NCI-H2196 treated with DMSO at 0.1 percent for 48 hours (cell line): ENCODE measurements around the gene C6.
"Not testable (repeated sequence)": the region's sequence is repeated elsewhere in the genome, so short reads cannot be mapped to it uniquely, and the experiment has no call there.

Source experiments
- DNase-seq: peaks from one replicate; lab custom pipeline; 2025; ENCODE audit not compliant: unreplicated experiment; lab: John Stamatoyannopoulos, UW

C6 gene

GRCh38 chr5:41213340-41213739 is at the start of gene C6:
C6 (minus strand) TSS chr5:41213532; CDS start chr5:41203230, 10,302 bp downstream.
- DNase-seq, result no peak

- DNase-seq, result no peak
These were observed 43.1 kb upstream of the C6 start for GRCh38 chr5:41256400-41256799.

GRCh38 chr5:41253109-41253508 is 39.8 kb upstream of the C6 start:
- no peak for DNase-seq

GRCh38 chr5:41252036-41252435 is 38.7 kb upstream of the C6 start:
- no peak for DNase-seq

DNA sequence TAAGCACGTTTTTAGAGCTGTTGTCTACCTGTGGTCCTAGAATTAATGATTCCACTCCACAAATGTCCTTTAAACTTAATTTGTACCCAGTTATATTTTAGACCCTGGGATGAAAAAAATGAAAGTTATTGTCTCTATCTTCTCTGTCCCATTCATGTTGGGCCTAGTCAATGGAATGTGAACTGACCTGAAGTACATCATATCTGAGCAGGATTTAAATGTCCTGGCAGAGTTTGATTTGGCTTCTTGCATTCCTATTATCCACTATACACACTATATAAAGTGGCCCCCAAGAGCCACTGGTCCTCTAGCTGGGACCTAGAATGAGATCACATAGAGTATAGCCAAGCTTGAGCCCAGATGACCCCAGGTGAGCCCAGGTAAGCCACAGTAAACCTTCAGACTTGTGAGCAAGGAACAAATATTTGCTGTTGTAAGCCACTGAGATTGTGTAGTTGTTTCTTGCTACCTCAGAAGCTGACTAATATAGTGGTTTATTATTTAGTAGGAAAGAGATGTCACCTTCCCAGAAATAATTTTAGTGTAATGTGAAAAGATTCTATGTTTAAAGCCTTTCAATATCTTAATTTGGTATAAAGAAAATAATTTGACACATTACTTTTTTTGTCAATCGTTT is 37.1 kb upstream of the C6 start:
- no peak for DNase-seq

DNA sequence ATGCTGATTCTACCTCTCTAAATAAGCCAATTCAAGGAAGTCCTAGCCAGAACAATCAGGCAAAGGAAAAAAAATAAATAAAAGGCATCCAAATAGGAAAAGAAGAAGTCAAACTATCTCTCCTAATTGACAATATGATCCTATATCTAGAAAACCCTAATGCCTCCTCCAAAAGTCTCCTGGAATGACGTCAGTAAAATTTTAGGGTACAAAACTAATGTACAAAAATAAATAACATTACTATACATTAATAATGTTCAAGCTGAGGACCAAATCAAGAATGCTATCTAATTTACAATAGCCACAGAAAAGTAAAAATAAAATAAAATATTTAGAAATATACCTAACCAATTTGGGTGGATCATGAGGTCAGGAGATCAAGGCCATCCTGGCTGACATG is 33.8 kb upstream of the C6 start:
- no peak for DNase-seq

DNA sequence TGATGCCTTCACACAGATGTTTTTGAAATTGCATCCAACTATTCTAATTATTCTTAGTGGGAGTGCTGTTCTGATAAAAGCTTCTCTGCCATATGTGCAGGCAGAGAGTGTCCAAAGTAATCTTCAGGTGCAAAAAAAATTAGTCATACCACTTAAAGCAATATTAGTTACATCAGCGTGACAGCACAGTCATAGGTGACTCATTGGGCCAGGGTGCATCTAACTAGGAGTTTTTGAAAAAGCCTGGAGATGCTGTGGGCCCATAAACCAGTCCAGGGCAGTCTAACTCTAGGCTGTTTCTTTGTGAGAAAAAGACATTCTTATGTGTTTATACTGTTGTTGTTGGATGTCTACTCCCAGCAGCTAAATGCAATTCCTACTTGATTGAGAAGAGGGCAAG is 33.0 kb upstream of the C6 start:
- DNase-seq, result no peak

GRCh38 chr5:41243558-41243957 is 30.2 kb upstream of the C6 start:
- no peak for DNase-seq

DNA sequence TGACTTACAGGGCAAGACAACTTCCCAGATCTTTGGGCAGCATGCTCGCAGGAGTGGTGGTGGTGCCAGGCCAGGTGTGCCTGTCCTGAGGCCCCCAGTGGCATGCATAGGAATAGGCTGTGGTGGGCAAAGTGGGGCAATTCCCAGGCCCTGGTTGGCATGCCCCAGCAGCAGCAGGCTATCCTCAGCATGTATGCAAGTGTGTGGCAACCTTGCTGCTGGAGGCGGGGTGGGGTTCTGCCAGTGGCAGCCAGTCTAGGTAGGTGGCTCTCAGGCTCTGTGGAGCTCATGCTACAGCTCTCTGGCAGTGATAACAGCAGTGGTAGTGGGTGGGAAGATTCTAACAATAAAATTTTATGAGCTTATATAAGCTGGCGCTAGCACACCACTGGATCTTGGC is 27.7 kb upstream of the C6 start:
- no peak for DNase-seq

GRCh38 chr5:41240390-41240789 is 27.1 kb upstream of the C6 start:
- no peak for DNase-seq

DNA sequence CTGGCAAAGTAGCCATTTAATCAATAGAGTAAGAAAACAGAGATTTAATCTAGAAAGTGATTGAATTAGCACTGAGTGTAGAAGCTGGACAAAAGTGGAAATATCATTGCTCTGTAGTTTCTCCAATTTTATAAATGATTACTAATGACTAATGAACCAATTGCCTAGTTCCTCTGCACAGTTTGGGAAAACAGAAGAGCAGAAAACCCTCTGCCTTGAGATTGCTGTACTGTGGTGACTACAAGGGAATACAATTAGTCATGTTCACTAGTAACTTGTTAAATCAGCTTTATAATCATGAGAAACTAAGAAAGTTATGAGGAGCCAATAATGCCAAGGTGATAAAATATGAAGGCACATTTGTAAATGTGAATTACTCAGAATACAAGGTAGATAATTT is 21.1 kb upstream of the C6 start:
- DNase-seq, result no peak

DNA sequence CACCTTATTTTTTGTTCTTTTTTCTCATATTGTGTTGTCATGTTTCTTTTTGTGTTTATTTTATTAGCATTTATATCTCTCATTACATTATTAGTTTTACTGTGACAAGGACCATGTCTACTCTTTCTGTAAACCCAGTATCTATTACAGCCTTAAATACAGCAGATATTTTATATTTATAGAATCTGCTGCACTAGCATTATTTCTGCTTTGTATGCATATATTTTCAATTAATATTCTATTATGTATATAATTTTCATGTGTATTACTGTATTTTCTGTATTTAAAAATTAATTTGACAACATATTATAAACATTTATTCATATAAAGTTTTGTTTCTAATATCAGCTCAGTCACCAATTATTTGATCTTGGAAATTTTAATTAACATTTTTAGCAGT is 19.5 kb upstream of the C6 start:
- DNase-seq, result no peak

- not testable (repeated sequence) for DNase-seq
These were observed 16.9 kb upstream of the C6 start for GRCh38 chr5:41230276-41230675.

DNA sequence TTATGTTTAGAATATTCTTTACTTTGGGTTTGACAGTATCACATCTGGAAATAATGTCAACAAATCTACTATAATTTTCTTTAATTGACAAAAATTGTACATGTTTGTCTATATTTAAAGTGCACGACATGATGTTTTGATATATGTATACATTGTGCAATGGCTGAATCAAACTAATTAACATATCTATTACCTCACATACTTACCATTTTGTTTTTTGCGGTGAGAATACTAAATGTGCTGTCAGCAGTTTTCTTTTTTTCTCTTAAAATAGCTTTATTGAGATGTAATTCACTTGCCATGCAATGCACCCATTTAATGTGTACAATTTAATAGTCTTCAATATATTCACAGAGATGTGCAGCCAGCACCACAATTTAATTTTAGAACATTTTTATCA is 10.6 kb upstream of the C6 start:
- no peak for DNase-seq

DNA sequence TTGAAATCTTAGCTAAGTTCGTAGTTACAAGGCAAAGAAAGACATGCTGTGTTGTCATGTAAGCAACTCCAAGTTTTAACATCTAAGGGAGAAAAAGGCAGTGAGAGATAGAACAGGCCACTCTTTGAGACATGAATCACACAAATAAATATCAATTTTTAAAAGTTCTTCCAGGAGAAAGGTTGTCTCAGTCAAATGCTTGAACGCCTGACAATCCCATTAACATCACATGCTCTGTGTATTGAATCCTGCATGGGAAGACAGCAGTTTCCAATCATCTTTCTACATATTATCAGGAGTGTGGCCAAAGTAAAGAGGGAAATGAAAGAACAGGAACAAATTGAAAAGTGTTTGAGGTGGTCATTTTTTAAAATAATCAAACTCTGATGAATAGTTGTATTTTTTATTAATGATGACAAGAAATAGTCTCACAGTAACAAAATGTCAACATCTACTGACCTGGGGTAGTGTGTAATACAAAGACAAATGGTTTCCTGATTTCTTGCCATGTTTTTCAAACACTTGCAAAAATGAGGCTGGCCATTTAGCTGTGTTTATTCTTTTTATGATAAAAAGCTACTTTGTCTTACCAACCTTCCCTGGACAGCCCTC is 6.4 kb upstream of the C6 start:
- DNase-seq, result no peak

DNA sequence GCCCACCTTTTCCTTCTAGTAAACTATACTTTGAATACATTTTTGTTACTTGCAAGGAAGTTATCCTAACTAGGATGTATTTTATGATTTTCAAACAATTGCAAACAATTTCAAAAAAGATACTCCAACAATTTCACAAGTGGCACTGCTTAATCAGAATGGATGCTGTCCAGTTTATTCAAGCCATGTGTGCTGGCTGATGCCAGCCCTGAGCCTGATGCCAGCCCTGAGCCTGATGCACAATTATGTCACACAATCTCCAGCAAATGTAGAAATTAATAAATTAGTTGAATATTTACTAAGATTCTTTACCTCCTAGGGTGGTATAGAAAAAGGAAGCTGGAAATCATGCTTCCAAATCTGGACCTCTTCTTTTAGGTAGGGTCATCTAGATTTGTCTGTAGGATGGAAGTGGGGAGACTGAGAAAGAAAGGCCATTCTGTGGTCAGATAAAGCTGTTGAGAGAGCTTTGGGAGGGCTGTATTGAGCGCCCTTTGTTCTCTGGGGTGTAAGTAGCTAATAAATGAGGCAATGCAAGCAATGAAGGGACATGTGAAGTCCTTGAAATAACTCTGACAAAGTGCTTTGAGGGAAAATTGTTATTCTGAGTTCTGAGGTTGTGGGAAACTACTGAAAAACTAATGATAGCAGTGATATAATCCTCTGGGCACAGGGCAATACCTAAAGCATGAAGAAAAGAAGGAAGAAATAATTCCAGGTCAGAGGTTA is 5.8 kb upstream of the C6 start:
- no peak for DNase-seq

- no peak for DNase-seq
These were observed 850 bp upstream of the C6 start for GRCh38 chr5:41214182-41214581.

DNA sequence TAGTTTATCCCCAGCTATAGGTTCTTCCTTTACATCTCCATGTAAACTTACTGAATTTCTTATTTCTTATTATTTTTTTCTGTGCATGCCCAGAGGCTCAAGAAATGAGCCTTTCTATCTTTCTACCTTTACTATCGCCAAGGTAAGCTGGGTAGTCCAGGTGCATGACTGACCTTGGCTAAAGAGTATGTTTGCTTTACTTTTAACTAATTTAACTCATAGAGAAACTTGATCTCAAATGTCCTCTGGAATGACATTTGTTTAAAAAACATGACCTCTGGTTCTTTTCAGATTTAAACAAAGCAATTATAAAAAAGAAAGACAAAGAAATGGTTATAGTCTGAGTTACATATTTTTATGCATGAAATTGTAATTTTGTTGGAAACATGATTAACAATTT is 397 bp downstream of the C6 start:
- DNase-seq, result no peak

- no peak for DNase-seq
These were observed 1.9 kb downstream of the C6 start for GRCh38 chr5:41211417-41211816.

GRCh38 chr5:41205475-41205874 is 7.9 kb downstream of the C6 start:
- not testable (repeated sequence) for DNase-seq

DNA sequence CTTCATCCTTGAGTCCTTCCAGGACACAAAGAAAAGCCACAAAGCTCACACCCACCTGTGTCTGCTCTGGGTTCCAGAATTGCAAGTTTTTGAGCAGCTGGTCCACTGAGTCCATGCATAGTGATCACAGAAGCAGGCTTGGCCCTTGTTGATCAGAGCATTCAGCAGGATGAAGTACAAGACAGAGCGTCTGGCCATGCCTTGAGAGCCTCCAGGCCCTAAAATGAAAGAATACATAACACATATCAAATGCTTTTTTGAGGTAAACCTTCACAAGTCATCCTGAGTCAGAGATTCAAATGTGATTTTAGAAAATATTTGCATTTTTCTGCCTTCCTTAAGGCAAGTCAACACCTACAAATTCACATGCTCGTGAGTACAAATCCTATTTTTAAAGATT is 10.3 kb downstream of the C6 start:
- DNase-seq, result no peak

- DNase-seq, result no peak
These were observed 12.1 kb downstream of the C6 start for GRCh38 chr5:41201082-41201772.
